HepG2 (cell line): ENCODE data around the gene ETS2. TPM values are rescaled to one million over a fixed set of nuclear protein-coding genes. Genes with fewer than 3 reads are reported as not detected.

Source experiments
- AGO1 ChIP-seq: fragments of 200-400 bp; formaldehyde crosslinking; IDR thresholded peaks from 2 replicates; pipeline ENCODE4 v1.6.1; 2017; ENCODE audit warnings: mild to moderate bottlenecking, low read depth, low read length, moderate library complexity; ENCODE audit not compliant: poor library complexity, severe bottlenecking
- CBFB ChIP-seq: sonication (generic); formaldehyde crosslinking; IDR thresholded peaks from 2 replicates; pipeline ENCODE4 v1.4.0; 2020; ENCODE audit warnings: missing genetic modification reagents
- ETV5 ChIP-seq: IDR thresholded peaks from 2 replicates; pipeline ENCODE4 v1.6.1; 2018; ENCODE audit warnings: missing biosample characterization, missing genetic modification reagents, inconsistent platforms, borderline replicate concordance
- FOXP1 ChIP-seq, 2 experiments: fragments of 450-650 bp in 1 of 2; IDR thresholded peaks; 2 replicates each; pipeline ENCODE4 v1.6.1; 2017 to 2018; ENCODE audit warnings: antibody characterized with exemption in 1 of 2
- GATA4 ChIP-seq: sonication (generic); IDR thresholded peaks from 2 replicates; pipeline ENCODE4 v1.6.1; 2016; ENCODE audit warnings: antibody characterized with exemption, low read depth, borderline replicate concordance
- GFI1 ChIP-seq: sonication (generic); formaldehyde crosslinking; IDR thresholded peaks from 2 replicates; pipeline ENCODE4 v1.5.0; 2020; ENCODE audit warnings: missing genetic modification reagents, mild to moderate bottlenecking, borderline replicate concordance
- HMGA1 ChIP-seq: sonication (generic); formaldehyde crosslinking; conservative IDR thresholded peaks from 2 replicates; pipeline ENCODE4 v1.4.0; 2020; ENCODE audit warnings: missing genetic modification reagents
- HOXD1 ChIP-seq: sonication (generic); formaldehyde crosslinking; IDR thresholded peaks from 2 replicates; pipeline ENCODE4 v1.5.0; 2020; ENCODE audit warnings: missing genetic modification reagents
- ISX ChIP-seq: sonication (generic); formaldehyde crosslinking; conservative IDR thresholded peaks from 2 replicates; pipeline ENCODE4 v1.5.0; 2020; ENCODE audit warnings: missing genetic modification reagents
- KDM4B ChIP-seq: sonication (generic); formaldehyde crosslinking; IDR thresholded peaks from 2 replicates; pipeline ENCODE4 v1.4.0; 2020; ENCODE audit warnings: missing genetic modification reagents
- KLF16 ChIP-seq, 2 experiments: sonication (generic) in 1 of 2; formaldehyde crosslinking in 1 of 2; IDR thresholded peaks; 2 replicates each; pipeline versions ENCODE4 v1.6.1 to v1.8.0; 2016 to 2023; ENCODE audit warnings: missing genetic modification reagents in 2 of 2, missing compliant biosample characterization in 1 of 2
- PLRG1 ChIP-seq: fragments of 450-650 bp; conservative IDR thresholded peaks from 2 replicates; pipeline ENCODE4 v1.6.1; 2016
- RELA ChIP-seq: sonication (generic); formaldehyde crosslinking; IDR thresholded peaks from 2 replicates; pipeline ENCODE4 v1.4.0; 2020; ENCODE audit warnings: missing genetic modification reagents
- SAP130 ChIP-seq: IDR thresholded peaks from 2 replicates; pipeline ENCODE4 v1.6.1; 2016; ENCODE audit warnings: low read depth
- SMAD3 ChIP-seq: sonication (generic); formaldehyde crosslinking; IDR thresholded peaks from 2 replicates; pipeline ENCODE4 v1.4.0; 2020; ENCODE audit warnings: missing genetic modification reagents
- SP2 ChIP-seq: sonication (generic); formaldehyde crosslinking; IDR thresholded peaks from 2 replicates; pipeline ENCODE4 v1.5.1; 2020; ENCODE audit warnings: mild to moderate bottlenecking, missing genetic modification reagents
- TOE1 ChIP-seq: sonication (generic); formaldehyde crosslinking; IDR thresholded peaks from 2 replicates; pipeline ENCODE4 v1.4.0; 2020; ENCODE audit warnings: mild to moderate bottlenecking, missing genetic modification reagents
- XRCC5 ChIP-seq: fragments of 200-400 bp; formaldehyde crosslinking; optimal IDR thresholded peaks from 2 replicates; pipeline ENCODE3; 2017; ENCODE audit warnings: mild to moderate bottlenecking, low read length
- ZFY ChIP-seq: sonication (generic); formaldehyde crosslinking; IDR thresholded peaks from 2 replicates; pipeline ENCODE4 v1.4.0; 2020; ENCODE audit warnings: missing genetic modification reagents
- ZNF274 ChIP-seq: sonication (generic); formaldehyde crosslinking; IDR thresholded peaks from 2 replicates; pipeline ENCODE4 v1.5.1; 2020; ENCODE audit warnings: mild to moderate bottlenecking, missing genetic modification reagents
- ZNF275 ChIP-seq: sonication (generic); formaldehyde crosslinking; IDR thresholded peaks from 2 replicates; pipeline ENCODE4 v1.8.0; 2022; ENCODE audit warnings: missing genetic modification reagents, mild to moderate bottlenecking, inconsistent platforms, borderline replicate concordance
- ZNF414 ChIP-seq: sonication (generic); formaldehyde crosslinking; IDR thresholded peaks from 2 replicates; pipeline ENCODE4 v1.5.0; 2020; ENCODE audit warnings: missing genetic modification reagents
- ZNF446 ChIP-seq: sonication (generic); formaldehyde crosslinking; IDR thresholded peaks from 2 replicates; pipeline ENCODE4 v1.5.0; 2020; ENCODE audit warnings: mild to moderate bottlenecking, missing genetic modification reagents
- ZNF460 ChIP-seq: sonication (generic); formaldehyde crosslinking; IDR thresholded peaks from 2 replicates; pipeline ENCODE4 v1.5.1; 2020; ENCODE audit warnings: missing genetic modification reagents, mild to moderate bottlenecking, borderline replicate concordance
- ZNF547 ChIP-seq: sonication (generic); formaldehyde crosslinking; IDR thresholded peaks from 2 replicates; pipeline ENCODE4 v1.5.1; 2020; ENCODE audit warnings: mild to moderate bottlenecking, missing genetic modification reagents
- ZNF629 ChIP-seq: sonication (generic); formaldehyde crosslinking; conservative IDR thresholded peaks from 2 replicates; pipeline ENCODE4 v1.5.0; 2020; ENCODE audit warnings: missing genetic modification reagents
- ZNF772 ChIP-seq: sonication (generic); formaldehyde crosslinking; IDR thresholded peaks from 2 replicates; pipeline ENCODE4 v1.5.0; 2020; ENCODE audit warnings: mild to moderate bottlenecking, missing genetic modification reagents
- polyA plus RNA-seq, 8 experiments: library from polyadenylated mRNA; depleted of rRNA in 3 of 8; stranded (reverse) in 7 of 8; unstranded in 1 of 8; fragments of >200 nt; fragmentation: Illumina TruSeq in 4 of 8; extraction: Trizol in 4 of 8; gene quantifications; 2 replicates each; pipeline versions ENCODE4 v1.2.1 to v1.2.3, GENCODE V29; 2011 to 2016; ENCODE audit warnings: low read depth in 4 of 8, missing spikeins in 1 of 8, mixed read lengths in 1 of 8; ENCODE audit not compliant: insufficient read depth in 1 of 8
- total RNA-seq, 5 experiments: library from RNA; depleted of rRNA; stranded (reverse); fragments of >200 nt; fragmentation: Illumina TruSeq; extraction: Trizol; gene quantifications; 2 replicates each; pipeline ENCODE4 v1.2.3, GENCODE V29; 2016; ENCODE audit warnings: low read depth in 1 of 5
- TF ChIP-seq, protein P1 (sequence below): sonication (generic); formaldehyde crosslinking; IDR thresholded peaks from 2 replicates; pipeline ENCODE4 v1.4.0; 2020; ENCODE audit warnings: mild to moderate bottlenecking, missing genetic modification reagents

ETS2 gene
- total and polyA plus RNA-seq, 2 of the 13 experiments (the other 11 are each of a cell fraction or from before 2014, with no cell fraction given), result 24.6 to 64.4 TPM

- peak; percentile 44; the same call in 1 of the 2 replicates for TF ChIP-seq GATA4
- peak; percentile 87 for TF ChIP-seq ZNF547 (CRISPR knock-in tag)
- 0 out of 2 replicates have a peak, but pooled peaks have one; percentile 59 for TF ChIP-seq ZNF275 (CRISPR knock-in tag)
- TF ChIP-seq ZNF460 (CRISPR knock-in tag), result no peak; the same call in 1 of the 2 replicates
- peak; percentile 34 for TF ChIP-seq GFI1 (CRISPR knock-in tag)
- 0 out of 2 replicates have a peak, but pooled peaks have one; percentile 12 for TF ChIP-seq ZNF629
- no peak for TF ChIP-seq ISX (CRISPR knock-in tag)
- TF ChIP-seq HMGA1, result no peak
- peak; percentile 95 for TF ChIP-seq ZNF772
- peak; percentile 39; the same call in 1 of the 2 replicates for TF ChIP-seq ZNF446 (CRISPR knock-in tag)
- no peak for TF ChIP-seq AGO1
- no peak for TF ChIP-seq PLRG1
- TF ChIP-seq CBFB, result peak; percentile 19; the same call in 1 of the 2 replicates
- peak; percentile 85 for TF ChIP-seq ZFY (CRISPR knock-in tag)
- peak; percentile 94 for TF ChIP-seq SAP130 (CRISPR knock-in tag)
- TF ChIP-seq RELA, result no peak
- TF ChIP-seq, protein P1, sequence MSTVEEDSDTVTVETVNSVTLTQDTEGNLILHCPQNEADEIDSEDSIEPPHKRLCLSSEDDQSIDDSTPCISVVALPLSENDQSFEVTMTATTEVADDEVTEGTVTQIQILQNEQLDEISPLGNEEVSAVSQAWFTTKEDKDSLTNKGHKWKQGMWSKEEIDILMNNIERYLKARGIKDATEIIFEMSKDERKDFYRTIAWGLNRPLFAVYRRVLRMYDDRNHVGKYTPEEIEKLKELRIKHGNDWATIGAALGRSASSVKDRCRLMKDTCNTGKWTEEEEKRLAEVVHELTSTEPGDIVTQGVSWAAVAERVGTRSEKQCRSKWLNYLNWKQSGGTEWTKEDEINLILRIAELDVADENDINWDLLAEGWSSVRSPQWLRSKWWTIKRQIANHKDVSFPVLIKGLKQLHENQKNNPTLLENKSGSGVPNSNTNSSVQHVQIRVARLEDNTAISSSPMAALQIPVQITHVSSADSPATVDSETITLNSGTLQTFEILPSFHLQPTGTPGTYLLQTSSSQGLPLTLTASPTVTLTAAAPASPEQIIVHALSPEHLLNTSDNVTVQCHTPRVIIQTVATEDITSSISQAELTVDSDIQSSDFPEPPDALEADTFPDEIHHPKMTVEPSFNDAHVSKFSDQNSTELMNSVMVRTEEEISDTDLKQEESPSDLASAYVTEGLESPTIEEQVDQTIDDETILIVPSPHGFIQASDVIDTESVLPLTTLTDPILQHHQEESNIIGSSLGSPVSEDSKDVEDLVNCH (CRISPR knock-in tag), result 0 out of 2 replicates have a peak, but pooled peaks have one; percentile 49
- no peak; the same call in 1 of the 2 replicates for TF ChIP-seq SP2 (CRISPR knock-in tag)
- peak in 1 of 2 experiments; percentile 85; a peak in 2 of 4 replicates for TF ChIP-seq KLF16 (CRISPR knock-in tag; IDR thresholded peaks at IDR 0.05)
- TF ChIP-seq ZNF414 (CRISPR knock-in tag), result peak; percentile 86
- peak; percentile 22 for TF ChIP-seq XRCC5
- TF ChIP-seq TOE1, result no peak
- TF ChIP-seq ZNF274 (CRISPR knock-in tag), result peak; percentile 97
- peak; percentile 77 for TF ChIP-seq ETV5 (CRISPR knock-in tag)
- TF ChIP-seq SMAD3 (CRISPR knock-in tag), result 0 out of 2 replicates have a peak, but pooled peaks have one; percentile 56
- TF ChIP-seq FOXP1 (IDR thresholded peaks at IDR 0.05), result no peak
- peak; percentile 45 for TF ChIP-seq FOXP1 (CRISPR knock-in tag; IDR thresholded peaks at IDR 0.05)
- 0 out of 2 replicates have a peak, but pooled peaks have one; percentile 62 for TF ChIP-seq KDM4B (CRISPR knock-in tag)
- no peak; the same call in 1 of the 2 replicates for TF ChIP-seq HOXD1
Measured at GRCh38 chr21:38805328-38806152, at the start of gene ETS2 (continued).
